HG02884 (cell line): ENCODE measurements around the gene ZDHHC20.

Experiments
- ATAC-seq: cut with Tn5 transposase; IDR thresholded peaks from one replicate; pipeline ENCODE4 v1.9.1; 2021; ENCODE audit warnings: mild to moderate bottlenecking, moderate library complexity; ENCODE audit not compliant: unreplicated experiment

Gene ZDHHC20

GRCh38 chr13:21328201-21328600 lies 130.9 kb downstream of the ZDHHC20 start:
- no peak for ATAC-seq

GRCh38 chr13:21326155-21327031 lies 132.7 kb downstream of the ZDHHC20 start:
- peak; percentile 29 for ATAC-seq

- ATAC-seq, result no peak
Observed at GRCh38 chr13:21324803-21325202, 134.3 kb downstream of the ZDHHC20 start.

- ATAC-seq, result no peak
Observed at GRCh38 chr13:21322988-21323387, 136.1 kb downstream of the ZDHHC20 start.
